Kidney (tissue), 14 donors: Measurements from ENCODE around the gene NUP214. TPM values are rescaled to one million over a fixed set of nuclear protein-coding genes. Genes with fewer than 3 reads are reported as not detected.

Source experiments
- DNase-seq, 5 donors: peaks; one replicate each; pipeline ENCODE4 v3.0.0-alpha.2; 2013 to 2020
- FAIRE-seq: peaks from 2 replicates; lab custom pipeline; 2012; peaks lifted over from hg19 to GRCh38; lab: Jason Lieb, UNC
- H3K27ac ChIP-seq, 2 donors: one replicate each; pipeline ENCODE4 v1.7.0; 2013; ENCODE audit warnings: low read depth in 2 of 2, low read length in 2 of 2, inconsistent platforms in 1 of 2
- H3K27me3 ChIP-seq: one replicate; pipeline ENCODE4 v1.7.1; 2013; ENCODE audit warnings: low read length, inconsistent platforms; ENCODE audit not compliant: control insufficient read depth, insufficient read depth
- H3K36me3 ChIP-seq, 3 donors: one replicate each; pipeline versions ENCODE4 v1.7.0 to v1.7.1; 2013; ENCODE audit warnings: low read length in 3 of 3, control low read depth in 1 of 3, inconsistent platforms in 1 of 3; ENCODE audit not compliant: insufficient read depth in 3 of 3, control insufficient read depth in 2 of 3
- H3K4me1 ChIP-seq, 3 donors: one replicate each; pipeline versions ENCODE4 v1.7.0 to v1.7.1; 2013; ENCODE audit warnings: low read length in 3 of 3, inconsistent platforms in 1 of 3, low read depth in 1 of 3; ENCODE audit not compliant: control insufficient read depth in 2 of 3, insufficient read depth in 2 of 3
- H3K4me3 ChIP-seq, 3 donors: one replicate each; pipeline versions ENCODE4 v1.7.0 to v1.8.1; 2013; ENCODE audit warnings: low read length in 3 of 3, control low read depth in 1 of 3, inconsistent platforms in 1 of 3
- H3K9ac ChIP-seq, 3 donors: one replicate each; pipeline versions ENCODE4 v1.7.0 to v1.7.1; 2013; ENCODE audit warnings: low read length in 3 of 3, control low read depth in 1 of 3, inconsistent platforms in 1 of 3
- H3K9me3 ChIP-seq, 3 donors: one replicate each; pipeline versions ENCODE4 v1.7.0 to v1.7.1; 2013; ENCODE audit warnings: low read length in 3 of 3, control low read depth in 1 of 3, inconsistent platforms in 1 of 3; ENCODE audit not compliant: control insufficient read depth in 2 of 3, insufficient read depth in 1 of 3
- CTCF ChIP-seq: IDR thresholded peaks from 3 replicates; pipeline ENCODE4 v1.5.1; 2012; ENCODE audit warnings: mild to moderate bottlenecking, moderate library complexity, borderline replicate concordance; ENCODE audit not compliant: insufficient read depth; ENCODE audit errors: extremely low read depth
- intact Hi-C: fragments of 100-400 bp; cut with DNase I; formaldehyde crosslinking; loops from one replicate; pipeline ENCODE4 v1.11.1; 2022
- polyA plus RNA-seq: library from polyadenylated mRNA; stranded (reverse); fragments of 350-450 nt; fragmentation: Illumina TruSeq; extraction: RNeasy Lipid Tissue Mini Kit (QIAGEN cat#74804); gene quantifications from one replicate; pipeline ENCODE4 v1.2.3, GENCODE V29; 2014; ENCODE audit warnings: low read depth, low replicate concordance; ENCODE audit not compliant: insufficient read depth
- total RNA-seq: library from RNA; stranded (reverse); fragmentation: NEBNext Ultra II Directional; extraction: Animal tissue kit (Norgen Biotek cat#: 25700); gene quantifications from one replicate; pipeline ENCODE4 v1.2.1, GENCODE V29; 2021
- donor health status: control.
- donor health status: control.
- donor health status: control.
- donor health status: control.
- donor health status: control.
- donor health status: DM: yes; HTN: yes; CAD: no.
- donor health status: Normal renal cell carcinoma (clear cell type).

NUP214 gene
- total and polyA plus RNA-seq, 2 donors from 2014 or later = 28.4 to 75.3 TPM

GRCh38 chr9:131082774-131083512 is 42.4 kb upstream of the NUP214 start:
- Histone ChIP-seq H3K27me3 (no peaks in the 10 kb centered on the region), H3K36me3 (no peaks in the 10 kb centered on the region), H3K27ac (no peak overlapping the region), H3K4me3 (no peak overlapping the region), H3K9ac (no peak overlapping the region), H3K4me1 (no peaks in the 10 kb centered on the region), H3K9me3 (no peaks in the 10 kb centered on the region)
- FAIRE-seq (no peak), DNase-seq (no peak)
- intact Hi-C loops = no loop called here
- TF ChIP-seq CTCF = no peak

- Histone ChIP-seq H3K27me3 (no peaks in the 10 kb centered on the region), H3K27ac (no peak overlapping the region)
Observed at GRCh38 chr9:131084661-131085369, 40.6 kb upstream of the NUP214 start.

GRCh38 chr9:131085370-131086122 is 39.8 kb upstream of the NUP214 start:
- DNase-seq (no peak), FAIRE-seq (no peak)
- TF ChIP-seq CTCF = no peak
- H3K9me3 ChIP-seq = no peaks in the 10 kb centered on the region
- H3K4me1 ChIP-seq = no peaks in the 10 kb centered on the region
- H3K4me3 ChIP-seq = no peak overlapping the region
- no peak overlapping the region for H3K27ac ChIP-seq
- H3K9ac ChIP-seq = no peak overlapping the region
- no peaks in the 10 kb centered on the region for H3K27me3 ChIP-seq
- no peaks in the 10 kb centered on the region for H3K36me3 ChIP-seq
- intact Hi-C loops = no loop called here

More at GRCh38 chr9:131084661-131085369, 40.6 kb upstream of the NUP214 start:
- no peak for TF ChIP-seq CTCF
- no peak for DNase-seq
- Histone ChIP-seq H3K4me3 (no peak overlapping the region), H3K36me3 (no peaks in the 10 kb centered on the region), H3K9me3 (no peaks in the 10 kb centered on the region), H3K9ac (no peak overlapping the region), H3K4me1 (no peaks in the 10 kb centered on the region)
- intact Hi-C loops = no loop called here
- FAIRE-seq = no peak
